Measurements from ENCODE around the gene SLC12A9. TPM values are rescaled to one million over a fixed set of nuclear protein-coding genes. Genes with fewer than 3 reads are reported as not detected.
"Not testable (repeated sequence)": the region's sequence is repeated elsewhere in the genome, so short reads cannot be mapped to it uniquely, and the experiment has no call there.

Gene SLC12A9
- polyA plus RNA-seq, 10 donors, result 12.5 to 25.7 (median 16.5) TPM

DNA sequence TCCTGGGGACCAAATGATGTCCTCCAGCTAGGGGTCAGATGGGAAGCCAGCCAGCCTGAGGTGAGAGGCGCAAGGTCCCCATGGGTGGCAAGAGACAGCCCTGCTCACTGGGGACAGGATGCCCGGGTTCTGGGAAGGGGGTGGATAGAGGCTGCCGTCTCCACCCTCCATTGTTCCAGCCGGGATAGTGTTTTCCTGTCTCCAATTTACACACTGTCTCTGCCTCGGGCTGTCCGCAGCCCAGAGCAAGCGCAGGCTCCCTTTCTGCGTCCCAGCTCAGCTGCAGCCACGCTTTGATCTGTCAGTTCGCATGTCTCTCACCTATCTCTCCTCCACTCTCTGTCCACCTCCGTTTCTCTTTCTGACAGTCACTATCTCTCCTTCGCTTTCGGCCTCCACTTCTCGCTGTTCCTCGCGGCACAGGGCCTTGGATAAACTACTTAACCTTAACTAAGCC, 27.3 kb upstream of the SLC12A9 start:
- peak in 1 of 3 donors; percentile 64 for DNase-seq

DNA sequence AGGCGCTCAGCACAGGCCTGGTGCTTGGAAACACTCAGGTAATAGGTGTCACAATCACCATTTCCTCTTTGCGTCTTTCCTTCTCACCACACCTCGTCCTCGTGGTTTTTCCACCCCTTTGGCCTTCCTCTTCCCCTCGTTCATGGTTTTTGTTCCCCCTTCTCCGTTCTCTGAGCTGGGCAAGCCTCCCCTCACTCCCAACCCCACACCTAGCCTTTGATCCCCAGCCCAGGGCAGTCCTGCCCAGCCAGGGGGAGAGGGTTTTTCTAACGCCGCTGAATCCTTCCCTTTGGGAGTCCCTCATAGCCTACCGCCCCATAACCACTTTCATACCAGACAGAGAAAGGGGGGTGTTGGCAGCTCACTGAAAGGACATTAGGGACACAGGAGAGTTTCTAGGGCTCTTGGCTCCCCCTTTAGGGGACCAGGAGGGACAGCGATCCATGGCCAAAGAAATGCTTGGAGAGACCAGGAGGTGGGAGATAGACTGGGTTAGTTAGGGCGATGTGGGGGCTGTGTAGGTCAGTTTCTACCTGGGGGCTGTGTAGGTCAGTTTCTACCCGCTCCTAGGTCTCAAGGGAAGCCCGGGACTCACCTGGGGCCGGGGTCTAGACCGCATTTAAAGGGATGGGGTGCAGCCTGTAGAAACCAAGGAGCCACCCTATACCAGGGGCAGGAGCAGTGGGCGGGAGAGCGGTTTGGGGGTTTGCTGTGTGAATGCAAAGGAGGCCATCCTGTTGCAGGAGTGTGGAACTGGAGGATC, 26.6 kb upstream of the SLC12A9 start:
- peak in 1 of 3 donors; percentile 64 for DNase-seq

DNA sequence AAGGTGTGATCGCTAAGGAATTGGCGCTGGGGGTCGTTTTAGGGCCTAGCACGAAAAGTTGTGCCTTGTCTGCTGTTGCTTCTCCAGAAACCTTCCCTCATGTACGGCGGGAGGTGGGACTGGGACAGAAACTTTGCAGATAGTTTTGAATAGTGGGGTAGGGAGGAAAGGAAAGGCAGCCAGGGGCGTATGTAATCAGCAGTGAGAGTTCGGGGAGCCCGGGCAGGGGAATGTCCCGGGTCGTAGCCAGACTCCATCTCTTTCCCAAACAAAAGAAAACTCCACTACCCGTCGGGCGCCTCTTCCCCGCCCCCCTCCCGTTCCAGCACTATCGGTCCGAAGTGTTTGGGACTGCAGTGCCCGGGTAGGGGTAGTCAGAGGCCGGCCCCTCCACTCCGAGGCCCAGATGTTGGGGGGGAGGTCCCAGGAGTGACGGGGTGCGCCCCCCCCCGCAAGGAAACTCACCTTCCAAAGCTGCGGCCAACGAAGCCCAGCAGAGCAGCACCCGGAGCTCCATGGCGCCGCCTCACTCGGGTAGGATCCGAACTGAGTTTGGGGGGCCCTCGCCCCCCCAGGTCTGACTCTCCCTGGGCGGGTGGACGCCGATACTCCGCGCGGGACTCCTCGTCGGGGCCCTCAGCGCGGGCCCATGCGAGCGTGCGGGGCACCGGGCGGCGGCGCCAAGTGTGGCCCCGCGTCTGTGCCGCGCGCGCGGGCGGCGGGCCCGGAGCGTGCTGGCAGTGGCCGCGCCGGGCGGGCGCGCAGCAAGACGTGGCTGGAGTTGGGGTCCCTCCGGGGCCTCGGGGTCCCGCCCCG, 25.8 kb upstream of the SLC12A9 start:
- peak in 2 of 3 donors; percentile 24 to 74 for DNase-seq

DNA sequence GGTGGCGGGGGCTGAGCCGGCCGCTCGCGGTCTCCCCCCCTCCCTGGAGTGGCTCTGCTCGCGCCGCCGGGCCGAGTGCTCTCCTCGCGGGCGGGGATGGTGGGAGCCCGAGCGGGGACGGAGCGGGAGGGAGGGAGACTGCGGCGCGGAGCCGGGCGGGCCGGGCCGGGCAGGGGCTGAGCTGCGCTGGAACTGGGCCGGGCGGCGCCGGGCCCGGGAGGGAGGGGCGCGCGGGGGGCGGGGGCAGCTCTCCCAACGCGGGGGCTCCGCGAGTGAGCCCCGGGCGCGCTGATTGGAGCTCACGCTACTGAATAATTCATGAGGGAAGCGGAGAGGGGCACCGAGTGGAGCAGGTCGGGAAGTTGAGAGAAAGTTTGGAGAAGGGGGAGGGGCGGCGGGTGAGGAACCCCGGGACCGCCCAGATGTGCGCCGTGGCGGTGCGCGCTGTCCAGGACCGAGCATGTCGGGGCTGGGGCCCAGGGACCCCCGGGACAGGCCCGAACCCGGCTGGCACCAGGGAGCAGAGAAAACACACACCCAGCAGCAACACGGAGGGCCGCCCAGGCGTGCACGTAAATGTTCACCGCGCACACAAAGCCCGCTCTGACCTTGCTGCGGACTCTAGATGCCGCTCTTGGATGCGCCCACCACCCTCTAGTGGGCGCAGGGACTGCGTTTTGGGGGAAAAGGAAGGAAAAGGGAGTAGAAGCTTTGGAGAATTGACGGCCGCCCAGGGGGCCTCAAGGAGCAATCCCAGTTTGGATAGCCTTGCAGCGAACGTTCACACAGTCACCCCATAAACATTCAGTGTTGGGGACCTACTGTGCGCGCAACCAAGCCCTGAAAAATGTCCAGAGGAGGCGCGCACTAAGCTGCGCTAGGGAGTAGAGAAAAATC, 24.9 kb upstream of the SLC12A9 start, which contains the start of gene EPHB4:
Gene EPHB4, minus strand, starts transcription at position 194 of the 897 bp plus-strand sequence. CDS start 493 bp downstream, outside the sequence.
- peak; percentile 90 to 97 (median 92) for DNase-seq

DNA sequence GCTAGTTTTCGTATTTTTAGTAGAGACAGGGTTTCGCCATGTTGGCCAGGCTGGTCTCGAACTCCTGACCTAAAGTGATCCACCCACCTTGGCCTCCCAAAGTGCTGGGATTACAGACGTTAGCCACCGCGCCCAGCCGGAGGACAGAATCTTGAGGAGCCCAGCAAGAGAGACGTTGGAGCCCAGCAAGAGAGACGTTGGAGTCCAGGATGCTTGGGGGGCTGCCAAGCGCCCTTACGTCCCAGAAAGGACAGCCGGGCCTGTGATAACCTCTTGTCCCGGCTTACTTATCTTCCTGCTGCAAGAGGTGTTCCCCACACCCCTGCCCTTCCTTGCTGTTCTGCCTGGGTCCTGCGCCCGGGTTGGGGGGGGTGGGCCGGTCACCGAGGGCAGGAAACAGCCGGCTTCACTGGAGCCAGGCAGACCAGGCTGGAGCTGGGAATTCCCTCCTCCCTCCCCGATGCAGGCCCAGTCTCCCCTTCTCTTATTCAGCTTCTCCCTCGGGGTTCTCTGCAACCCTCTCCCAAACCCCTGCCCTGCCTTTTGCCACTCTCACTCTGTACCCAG, 23.3 kb upstream of the SLC12A9 start:
- peak in 2 of 3 donors; percentile 34 to 65 for DNase-seq

DNA sequence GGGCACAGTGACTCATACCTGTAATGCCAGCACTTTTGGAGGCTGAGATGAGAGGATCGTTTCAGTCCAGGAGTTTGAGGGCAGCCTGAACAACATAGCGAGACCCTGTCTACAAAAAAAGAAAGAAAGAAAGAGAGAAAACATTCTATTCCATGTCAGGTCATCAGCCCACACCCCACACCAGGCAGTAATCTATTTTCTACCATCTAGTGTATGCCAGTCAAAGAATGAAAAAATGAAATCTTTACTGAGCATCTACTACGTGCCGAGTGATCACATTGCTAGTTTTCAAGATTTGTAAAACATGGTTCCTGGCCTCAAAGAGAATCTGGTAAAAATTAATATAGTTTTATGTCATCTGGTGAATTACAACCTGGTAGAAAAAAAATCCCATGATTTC, 22.1 kb upstream of the SLC12A9 start:
- no peak for DNase-seq

DNA sequence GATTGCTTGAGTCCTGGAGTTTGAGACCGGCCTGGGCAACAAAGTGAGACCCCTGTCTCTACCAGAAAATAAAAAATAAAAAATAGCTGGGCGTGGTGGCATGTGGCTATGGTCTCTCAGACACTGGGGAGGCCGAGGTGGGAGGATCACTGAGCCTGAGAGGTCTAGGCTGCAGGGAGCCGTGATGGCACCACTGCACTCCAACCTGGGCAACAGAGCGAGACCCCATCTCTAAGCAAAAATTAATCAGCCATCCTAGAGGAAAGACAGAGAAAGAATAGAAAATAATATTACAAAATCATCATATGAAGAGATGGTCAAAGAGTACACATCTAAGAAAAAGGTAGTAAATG, 20.3 kb upstream of the SLC12A9 start:
- DNase-seq, result no peak

DNA sequence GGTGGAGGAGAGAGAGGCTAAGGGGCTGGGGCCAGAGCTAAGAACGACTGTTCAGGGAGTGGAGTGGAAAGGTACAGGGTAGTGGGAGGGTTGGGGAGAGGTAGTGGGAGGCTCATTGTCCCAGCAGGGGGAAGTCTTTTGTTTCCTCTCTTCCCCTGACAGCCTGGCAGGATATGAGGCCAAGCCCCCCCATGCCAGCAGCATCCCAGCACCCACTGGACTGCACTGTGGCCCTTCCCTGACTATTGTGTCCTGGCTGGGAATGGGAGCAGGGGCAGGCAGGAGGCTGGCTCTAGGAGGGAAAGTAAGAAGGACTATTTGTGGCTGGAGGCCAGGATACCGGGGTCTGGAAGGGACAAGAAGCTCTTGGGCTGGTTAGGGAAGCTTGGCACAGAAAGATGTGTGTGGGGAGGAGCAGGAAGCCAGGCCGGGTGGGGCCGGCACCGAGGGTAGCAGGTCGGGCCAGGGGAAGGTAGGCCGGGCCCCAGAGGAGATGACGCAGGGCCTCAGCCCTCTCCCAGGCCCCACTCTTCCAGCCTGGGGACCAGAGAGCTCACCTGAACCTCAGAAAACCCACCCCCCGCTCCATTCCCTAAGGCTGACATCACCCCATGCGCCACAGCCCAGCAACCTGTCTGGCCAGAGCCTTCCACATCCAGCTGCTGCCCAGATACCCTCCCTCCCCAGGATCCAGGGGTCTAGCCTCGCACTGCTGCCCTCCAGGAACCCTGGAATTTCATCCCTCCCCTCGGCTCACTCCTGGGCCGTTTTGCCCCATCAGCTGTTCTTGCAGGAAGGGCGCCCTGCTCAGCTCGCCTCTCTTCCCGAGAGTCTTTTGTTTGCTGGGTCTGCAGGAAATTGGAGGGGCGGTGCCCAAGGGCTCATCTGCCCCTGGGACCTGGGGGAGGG, 16.4 kb upstream of the SLC12A9 start:
- DNase-seq, result peak in 2 of 3 donors; percentile 22 to 65

DNA sequence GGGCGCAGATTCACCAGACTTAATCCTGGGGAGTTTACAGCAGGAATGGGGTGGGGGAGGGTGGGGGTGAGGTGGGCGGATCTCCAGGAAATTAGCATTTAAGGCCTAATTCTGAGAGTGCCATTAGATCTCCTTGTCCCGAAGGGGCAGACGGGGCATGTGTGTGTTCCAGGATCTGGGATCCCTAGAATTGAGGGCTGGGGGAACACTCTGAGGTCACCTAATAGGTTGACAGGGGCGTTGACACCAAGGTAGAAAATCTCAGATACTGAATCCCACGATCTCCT, 15.8 kb upstream of the SLC12A9 start:
- no peak for DNase-seq

DNA sequence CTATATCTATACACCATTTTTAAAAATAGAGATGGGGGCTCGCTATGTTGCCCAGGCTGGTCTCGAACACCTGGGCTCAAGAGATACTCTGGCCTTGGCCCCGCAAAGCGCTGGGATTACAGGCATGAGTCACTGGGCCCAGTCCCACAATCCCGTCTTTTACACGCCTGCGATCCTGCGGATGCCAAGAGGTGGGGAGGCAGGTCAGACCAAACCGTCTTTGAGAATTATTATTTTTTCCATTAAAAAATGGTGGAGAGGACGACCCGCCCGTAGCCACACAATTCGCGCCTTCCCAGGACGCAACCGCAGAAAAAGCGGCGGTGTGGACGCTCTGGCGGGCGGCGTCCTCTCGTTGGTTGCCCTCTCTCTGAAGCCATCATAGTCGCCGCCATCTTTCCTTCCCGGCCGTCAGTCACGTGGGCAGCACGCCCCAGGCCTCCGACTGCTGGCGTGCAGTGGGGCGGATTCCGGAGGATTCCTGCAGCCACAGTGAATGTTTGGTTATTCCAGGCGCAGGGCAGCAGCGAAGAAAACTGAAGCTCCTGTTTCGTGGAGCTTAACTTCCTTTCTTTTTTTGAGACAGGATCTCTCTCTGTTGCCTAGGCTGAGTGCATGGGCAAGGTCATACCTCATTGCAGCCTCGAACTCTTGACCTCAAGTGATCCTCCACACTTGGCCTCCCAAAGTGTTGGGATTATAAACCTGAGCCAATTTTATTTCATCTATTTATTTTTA, 15.2 kb upstream of the SLC12A9 start:
- DNase-seq, result peak; percentile 91 to 97 (median 94)

DNA sequence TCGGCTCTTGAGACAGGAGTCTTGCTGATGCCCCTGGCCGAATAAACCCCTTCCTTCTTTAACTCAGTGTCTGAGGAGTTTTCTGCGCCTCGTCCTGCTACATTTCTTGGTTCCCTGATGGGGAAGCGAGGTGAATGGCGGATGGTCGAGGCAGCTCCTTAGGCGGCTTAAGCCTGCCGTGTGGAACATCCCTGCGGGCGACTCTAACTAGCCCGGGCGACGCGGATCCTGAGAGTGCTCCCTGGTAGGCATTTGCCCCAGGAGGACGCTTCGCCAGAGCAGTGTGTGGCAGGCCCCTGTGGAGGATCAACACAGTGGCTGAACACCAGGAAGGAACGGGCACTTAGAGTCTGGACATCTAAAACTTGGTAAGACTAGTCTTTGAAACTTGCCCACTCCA, 13.2 kb upstream of the SLC12A9 start:
- no peak for DNase-seq

DNA sequence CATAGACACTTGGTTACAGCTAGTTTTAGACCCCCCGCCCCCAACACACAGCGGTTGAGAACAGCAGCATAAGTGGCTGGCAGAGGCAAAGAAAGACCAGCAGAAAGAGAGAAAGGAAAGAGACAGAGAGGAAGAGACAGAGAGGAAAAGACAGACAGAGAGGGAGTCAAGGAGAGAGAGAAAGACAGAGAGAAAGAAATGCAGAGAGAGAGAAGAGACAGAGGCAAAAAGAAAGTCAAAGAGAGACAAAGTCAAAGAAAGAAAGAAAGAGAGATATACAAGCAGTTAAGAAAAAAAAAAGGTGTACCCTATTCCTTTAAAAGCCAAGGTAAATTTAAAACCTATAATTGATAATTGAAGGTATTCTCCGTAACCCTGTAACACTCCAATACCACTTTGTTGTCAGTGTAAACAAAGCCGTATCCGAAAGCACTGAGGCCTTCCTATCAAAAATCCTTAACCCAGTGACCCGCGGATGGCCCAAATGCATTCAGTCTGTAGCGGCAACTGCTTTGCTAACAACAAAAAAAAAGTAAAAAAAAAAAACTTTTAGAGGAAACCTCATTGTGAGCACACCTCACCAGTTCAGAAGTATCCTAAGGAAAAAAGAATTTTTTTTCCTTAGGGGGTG, 11.9 kb upstream of the SLC12A9 start:
- DNase-seq, result no peak

DNA sequence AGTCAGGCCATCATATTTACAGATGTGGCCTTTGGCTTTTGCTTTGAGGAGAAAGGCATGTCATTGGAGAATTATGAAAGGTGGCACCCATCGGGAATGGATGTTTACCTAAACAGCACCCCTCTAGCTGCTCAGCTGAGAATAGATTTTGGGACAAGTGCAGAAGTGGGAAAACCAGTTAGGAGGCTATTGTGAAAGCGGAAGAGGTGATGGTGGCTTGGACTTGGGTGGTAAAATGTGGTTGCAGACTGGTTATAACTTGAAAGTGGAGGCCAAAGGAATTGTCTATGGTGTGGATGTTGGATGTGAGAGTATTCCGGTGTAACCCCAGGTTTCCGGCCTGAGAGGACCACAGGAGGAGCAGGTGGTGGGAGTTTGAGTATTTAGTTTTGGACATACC, 5.2 kb upstream of the SLC12A9 start:
- no peak for DNase-seq

DNA sequence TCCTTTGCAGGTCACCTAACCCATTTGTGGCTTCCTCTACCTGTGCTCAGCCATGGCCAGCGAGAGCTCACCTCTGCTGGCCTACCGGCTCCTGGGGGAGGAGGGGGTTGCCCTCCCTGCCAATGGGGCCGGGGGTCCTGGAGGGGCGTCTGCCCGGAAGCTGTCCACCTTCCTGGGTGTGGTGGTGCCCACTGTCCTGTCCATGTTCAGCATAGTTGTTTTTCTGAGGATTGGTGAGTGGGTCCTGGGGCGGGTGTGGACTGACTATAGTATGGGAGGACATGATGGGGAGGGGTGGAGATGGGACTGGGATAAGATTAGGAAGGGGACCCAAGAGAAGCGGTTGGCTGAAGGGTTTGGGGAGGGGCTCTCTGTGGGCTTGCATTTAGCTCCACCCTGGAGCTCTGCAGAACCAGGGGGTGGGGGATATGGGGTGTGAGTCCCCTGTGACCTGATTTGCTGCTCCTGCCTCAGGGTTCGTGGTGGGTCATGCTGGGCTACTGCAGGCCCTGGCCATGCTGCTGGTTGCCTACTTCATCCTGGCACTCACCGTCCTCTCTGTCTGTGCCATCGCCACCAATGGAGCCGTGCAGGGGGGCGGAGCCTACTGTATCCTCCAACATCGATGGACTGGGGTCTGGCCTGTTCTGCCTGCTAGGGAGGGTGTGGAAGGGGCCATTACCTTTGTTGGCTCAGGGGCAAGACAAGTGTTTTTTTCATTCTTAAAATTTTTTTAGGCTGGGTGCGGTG, 1.8 kb downstream of the SLC12A9 start:
- no peak for DNase-seq

DNA sequence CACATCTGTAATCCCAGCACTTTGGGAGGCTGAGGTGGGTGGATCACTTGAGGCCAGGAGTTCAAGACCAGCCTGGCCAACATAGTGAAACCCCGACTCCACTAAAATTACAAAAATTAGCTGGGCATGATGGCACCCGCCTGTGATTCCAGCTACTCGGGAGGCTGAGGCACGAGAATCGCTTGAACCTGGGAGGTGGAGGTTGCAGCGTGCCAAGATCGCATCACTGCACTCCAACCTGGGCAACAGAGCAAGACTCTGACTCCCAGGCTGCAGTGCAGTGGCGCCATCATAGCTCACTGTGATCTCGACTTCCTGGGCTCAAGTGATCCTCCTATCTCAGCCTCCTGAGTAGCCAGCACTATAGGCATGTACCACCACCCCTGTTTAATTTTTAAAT, 2.4 kb downstream of the SLC12A9 start:
- DNase-seq, result not testable (repeated sequence)

DNA sequence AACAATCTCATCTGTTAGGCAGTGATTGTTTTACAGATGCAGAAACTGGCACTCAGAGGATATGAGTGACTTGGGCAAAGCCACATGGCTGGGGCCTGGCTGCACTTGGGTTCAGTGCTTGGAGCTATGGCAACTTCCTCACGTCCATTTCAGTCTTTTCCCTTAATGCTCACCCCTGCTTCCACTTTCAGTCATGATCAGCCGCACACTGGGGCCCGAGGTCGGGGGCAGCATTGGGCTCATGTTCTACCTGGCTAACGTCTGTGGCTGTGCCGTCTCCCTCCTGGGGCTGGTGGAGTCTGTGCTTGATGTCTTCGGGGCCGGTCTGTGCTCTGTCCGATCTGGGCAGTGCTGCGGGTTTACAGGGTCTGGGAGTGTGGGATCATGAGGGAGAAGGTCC, 3.0 kb downstream of the SLC12A9 start:
- no peak for DNase-seq

DNA sequence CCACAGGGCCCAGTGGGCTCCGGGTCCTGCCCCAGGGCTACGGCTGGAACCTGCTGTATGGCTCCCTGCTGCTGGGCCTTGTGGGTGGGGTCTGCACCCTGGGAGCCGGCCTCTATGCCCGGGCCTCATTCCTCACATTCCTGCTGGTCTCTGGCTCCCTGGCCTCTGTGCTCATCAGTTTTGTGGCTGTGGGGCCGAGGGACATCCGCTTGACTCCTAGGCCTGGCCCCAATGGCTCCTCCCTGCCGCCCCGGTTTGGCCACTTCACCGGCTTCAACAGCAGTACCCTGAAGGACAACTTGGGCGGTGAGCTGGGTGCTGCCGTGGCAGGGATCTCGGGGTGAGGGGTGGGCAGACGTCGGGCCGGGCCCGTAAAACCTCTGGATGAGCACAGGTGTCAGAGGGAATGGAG, 4.4 kb downstream of the SLC12A9 start:
- no peak for DNase-seq

DNA sequence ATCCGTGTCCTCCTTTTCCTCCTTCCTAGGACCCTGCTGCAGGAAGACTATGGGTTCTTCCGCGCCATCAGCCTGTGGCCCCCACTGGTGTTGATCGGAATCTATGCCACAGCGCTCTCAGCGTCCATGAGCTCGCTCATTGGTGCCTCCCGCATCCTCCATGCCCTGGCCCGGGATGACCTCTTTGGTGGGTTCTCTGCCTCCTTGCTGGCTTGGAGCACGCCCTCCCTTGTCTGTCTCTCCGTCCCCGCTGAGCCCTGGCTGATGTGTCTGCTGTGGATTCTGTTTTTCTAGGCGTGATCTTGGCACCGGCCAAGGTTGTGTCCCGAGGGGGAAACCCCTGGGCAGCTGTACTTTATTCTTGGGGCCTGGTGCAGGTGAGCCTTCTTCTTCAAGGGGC, 7.3 kb downstream of the SLC12A9 start:
- no peak for DNase-seq
